ENCODE measurements around the gene CTIF.
A peak's percentile ranks its signal among the peaks of the same experiment; 100 is the strongest.

The CTIF gene

GRCh38 chr18:48824231-48824970 lies 285.6 kb downstream of the CTIF start:
- DNase-seq: no peak

GRCh38 chr18:48825101-48825745 lies 286.4 kb downstream of the CTIF start:
- DNase-seq: no peak

GRCh38 chr18:48826271-48826670 lies 287.4 kb downstream of the CTIF start:
- no peak for DNase-seq

DNA sequence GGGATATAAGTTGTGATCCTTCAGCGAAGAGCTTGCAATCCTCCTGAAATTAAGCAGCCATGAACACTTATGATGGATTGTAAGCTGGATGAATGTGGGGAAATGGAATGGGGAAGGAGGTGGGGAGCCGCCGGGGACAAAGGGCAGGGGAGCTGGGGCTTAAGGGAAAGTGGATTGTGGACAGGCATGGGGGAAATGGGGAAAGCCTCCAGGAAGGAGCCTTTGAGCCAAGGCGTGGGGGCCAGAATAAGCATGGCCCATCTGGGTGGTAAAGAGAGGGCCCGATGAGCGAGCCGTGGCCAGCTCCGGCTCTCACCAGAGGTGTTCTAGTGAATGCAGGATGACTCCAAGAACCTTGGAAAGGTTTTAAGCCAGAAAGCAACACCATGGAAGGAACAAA lies 288.0 kb downstream of the CTIF start:
- no peak for DNase-seq

DNA sequence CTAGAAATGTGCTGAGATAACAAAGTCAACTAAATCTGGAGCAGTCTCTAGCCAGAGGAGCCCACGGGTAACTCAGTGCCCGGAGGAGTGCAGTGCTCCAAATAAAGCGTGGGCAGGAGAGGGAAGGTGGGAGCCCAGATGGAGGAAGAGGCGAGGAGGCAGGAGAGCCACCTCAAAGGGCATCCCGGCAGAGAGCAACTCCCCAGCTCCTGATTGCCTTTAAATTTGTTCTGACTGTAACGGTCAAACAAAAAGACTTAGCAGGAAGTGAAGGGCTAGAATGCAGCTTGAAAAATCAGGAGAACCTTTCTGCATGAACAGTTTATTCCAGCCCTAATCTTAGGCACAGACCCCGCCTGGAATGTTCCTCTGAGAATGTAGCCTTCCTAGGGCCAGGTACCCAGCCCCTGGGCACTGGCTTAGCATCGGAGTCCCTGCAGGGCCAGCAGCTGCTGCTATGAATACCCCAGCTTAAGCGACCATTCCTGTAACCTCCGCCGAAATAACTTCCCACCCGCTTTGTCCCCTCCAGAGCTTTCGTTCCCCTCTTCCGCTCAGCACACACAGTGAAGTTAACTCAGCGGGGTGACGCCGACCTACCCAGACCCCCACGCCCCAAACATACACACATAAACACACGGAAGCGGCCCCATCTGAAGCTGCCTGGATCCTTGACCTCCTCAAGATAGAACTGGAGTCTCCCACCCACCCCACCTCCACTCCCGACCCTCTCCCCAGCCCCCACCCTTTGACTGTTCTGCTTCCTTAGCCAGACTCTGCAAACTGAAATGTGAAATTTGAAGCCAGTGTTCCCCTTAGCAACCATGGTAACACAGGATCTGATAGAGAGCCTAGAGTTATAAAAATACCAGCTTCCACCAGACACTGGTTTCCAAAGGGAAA lies 288.7 kb downstream of the CTIF start:
- peak in 1 of 14 donors; percentile 80 for DNase-seq

GRCh38 chr18:48828194-48828545 lies 289.3 kb downstream of the CTIF start:
- no peak for DNase-seq

DNA sequence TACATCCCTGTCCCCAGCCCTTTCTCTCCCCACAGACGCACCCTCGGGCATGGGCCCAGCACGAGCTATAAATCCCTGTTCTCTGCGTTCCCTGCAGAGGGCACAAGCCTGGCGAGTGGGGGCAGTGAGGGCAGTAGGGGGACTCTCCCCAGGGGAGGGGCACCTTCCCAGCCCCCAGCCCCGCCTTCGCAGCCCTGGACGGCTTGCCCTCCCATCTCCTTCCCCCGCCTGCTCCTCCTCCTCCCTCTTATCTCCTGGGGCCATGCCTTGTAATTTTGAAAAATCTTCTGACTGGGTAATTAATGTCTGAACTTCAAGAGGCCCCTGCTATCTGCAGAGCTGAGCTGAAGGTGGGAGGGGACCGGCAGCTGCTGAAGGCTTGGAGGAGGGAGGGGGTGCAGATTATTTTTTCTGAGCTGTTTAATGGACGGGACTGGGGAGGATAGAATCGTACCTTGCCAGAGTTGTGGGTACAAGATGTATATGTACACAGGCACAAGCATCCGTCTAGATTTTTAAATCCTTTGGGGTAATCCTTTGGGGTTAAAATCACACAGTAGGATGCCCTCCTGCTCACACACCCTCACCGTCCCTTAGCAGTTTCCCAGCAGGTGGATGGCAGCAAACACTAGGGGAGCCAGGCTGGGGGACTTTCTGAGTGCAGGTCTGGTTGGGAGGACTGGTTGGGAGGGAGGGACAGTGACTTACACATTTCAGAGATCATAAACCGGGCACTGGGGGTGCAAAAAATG lies 290.0 kb downstream of the CTIF start:
- DNase-seq: no peak

GRCh38 chr18:48829443-48830149 lies 290.8 kb downstream of the CTIF start:
- DNase-seq: no peak

DNA sequence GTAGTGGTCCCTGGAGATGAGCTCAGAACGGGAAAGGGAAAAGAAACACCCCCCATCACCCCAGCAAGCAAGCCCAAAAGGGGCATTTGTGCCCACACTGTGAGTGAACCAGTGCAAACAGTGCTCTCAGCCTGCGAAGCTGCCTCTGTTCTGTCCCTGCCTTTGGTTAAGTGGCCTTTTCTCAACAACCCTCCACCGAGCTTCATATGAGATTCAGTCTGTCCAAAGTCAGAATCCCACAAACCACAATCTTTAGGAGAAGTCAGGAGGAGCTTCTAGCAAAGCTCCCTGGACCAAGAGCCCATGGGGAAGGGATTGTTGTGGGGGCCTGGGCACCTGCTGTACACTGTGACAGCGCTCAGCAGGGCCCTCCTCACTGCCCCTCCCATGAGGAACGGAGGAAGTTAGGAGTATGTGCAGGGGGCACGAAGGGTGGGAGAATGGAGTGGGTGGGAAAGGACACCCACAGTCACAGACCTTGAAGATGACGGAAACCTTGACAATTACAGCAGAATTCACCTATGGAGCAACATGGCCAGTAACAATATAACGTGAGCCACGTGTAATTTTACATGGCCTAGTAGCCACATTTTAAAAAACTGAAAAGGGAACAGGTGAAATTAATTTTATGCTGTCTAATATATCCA lies 292.4 kb downstream of the CTIF start:
- DNase-seq: no peak

DNA sequence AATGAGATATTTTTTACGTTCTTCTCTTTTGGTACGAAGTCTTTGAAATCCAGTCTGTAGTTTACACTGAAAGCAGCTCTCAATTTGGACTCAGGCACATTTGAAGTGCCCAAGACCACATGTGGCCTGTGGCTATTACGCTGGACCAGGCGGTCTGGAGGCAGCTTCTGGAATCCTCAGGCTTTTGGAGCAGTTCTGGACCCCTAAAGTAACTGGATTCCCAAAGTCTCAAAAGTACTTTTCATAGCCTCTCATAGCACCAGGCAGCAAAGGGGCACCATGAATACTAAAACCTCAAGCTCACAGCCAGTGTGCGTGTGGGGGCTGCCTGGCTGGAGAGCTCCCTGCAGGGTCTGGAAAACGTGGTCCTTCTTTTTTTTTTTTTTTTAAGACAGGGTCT lies 293.0 kb downstream of the CTIF start:
- no peak for DNase-seq

- peak in 2 of 14 donors; percentile 28 to 34 for DNase-seq
Measured at GRCh38 chr18:48832938-48833700, 294.3 kb downstream of the CTIF start.

DNA sequence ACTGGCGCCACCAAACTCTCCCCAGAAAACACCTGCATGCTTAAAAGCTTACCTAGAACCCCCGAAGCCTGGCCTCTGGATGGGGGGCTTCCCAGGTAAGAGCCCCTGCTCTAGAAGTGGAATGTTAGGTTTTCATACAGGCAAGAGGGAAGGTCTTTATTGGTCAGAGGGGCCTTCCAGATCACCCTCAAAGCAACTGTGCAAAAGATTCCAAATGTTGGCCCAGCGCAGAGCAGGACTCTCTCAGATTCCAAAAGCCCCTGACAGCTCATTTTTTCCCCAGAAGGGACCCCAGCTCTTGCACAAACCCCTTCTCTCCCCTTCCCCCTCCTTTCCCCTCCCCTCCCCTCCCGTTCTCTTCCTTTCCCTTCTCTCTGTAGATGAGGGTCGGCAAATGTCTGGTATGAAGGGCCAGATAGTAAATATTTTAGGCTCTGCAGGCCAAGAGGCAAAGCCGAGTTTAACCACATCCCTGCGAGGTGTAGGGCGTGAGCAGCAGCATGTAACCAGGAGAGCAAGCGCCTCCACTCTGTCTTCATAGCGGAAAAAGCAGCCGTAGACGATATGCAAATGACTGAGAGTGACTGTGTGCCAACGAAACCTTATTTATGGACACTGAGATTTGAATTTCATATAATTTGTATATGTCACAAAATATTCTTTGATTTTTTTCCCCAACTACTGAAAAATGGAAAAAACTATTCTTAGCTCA lies 295.0 kb downstream of the CTIF start:
- DNase-seq: no peak

DNA sequence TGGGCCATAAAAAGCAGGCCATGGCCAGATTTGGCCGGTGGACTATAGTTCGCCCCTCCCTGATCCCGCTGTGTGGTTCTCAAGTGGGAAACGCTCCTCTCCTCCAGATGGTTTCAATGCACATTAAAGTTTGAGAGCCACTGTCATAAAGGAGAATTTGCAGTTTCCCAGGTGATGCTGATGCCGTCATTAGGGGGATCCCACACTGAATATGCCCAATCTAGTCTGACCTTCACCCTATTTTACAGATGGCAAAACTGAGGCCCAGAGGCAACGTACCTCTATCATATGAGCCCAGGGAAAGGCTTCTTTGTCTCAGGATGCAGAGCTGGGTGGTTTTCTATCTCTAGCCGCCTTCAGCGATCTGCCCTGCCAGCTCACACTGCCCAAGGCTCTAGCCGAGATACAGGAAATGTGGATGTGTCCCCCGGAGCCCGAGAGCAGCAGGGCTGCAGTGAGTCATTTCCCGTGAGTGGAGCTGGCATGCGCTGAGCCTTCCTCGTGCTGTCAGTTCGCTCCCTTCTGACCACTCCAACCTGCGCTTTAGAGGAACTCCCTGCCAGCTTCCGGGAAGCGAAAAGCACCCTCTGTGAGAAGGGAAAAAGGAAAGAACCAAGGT lies 295.7 kb downstream of the CTIF start:
- peak in 5 of 14 donors; percentile 31 to 88 (median 57) for DNase-seq

GRCh38 chr18:48835119-48835518 lies 296.3 kb downstream of the CTIF start:
- DNase-seq: no peak

DNA sequence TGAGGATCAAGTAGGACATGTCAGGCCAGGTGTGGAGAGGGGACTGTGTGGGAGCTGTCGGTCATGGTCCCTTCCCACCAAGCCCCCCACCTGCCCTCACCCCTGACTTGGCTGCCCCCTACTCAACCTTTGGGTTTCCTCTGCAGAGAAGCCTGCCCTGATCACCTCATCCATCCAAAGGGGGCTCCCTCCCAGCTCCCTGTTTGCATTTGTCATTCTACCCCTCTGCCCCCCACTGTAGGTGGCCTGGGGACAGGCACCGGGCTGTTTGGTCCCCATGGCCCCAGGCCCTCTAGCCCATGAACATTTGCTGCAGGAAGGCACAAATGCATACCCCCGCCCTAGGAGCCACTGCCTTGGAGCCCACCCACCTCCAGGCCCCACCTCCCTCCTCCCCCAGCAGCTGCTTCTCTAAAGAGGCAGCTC lies 296.9 kb downstream of the CTIF start:
- DNase-seq: no peak

DNA sequence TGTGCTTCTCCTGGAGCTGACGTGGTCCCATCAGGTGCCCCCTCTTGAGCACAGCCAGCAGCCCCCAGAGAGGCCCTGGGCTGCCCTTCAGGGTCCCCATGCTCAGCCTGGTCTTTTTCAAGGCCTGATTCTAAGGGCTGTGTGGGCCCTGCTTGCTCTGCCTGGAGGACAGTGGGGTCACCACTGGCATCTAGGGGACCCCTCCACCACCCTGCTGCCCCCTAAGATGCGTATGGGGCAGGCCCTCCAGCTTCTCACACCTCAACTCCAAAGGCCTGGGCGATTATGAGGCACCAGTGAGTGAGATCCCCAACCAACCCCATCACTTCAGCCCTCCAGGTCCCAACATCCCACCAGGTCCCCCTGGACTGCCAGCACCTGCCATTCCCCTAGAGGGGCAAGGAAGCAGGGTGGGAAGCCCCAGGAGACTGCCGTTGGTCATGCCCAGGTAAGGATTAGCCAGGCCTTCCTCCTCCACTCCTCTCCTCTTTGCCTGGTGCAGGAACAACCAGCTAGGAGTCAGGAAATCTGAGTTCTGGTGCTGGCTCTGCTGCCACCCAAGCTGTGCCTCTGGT lies 297.5 kb downstream of the CTIF start:
- DNase-seq: no peak

DNA sequence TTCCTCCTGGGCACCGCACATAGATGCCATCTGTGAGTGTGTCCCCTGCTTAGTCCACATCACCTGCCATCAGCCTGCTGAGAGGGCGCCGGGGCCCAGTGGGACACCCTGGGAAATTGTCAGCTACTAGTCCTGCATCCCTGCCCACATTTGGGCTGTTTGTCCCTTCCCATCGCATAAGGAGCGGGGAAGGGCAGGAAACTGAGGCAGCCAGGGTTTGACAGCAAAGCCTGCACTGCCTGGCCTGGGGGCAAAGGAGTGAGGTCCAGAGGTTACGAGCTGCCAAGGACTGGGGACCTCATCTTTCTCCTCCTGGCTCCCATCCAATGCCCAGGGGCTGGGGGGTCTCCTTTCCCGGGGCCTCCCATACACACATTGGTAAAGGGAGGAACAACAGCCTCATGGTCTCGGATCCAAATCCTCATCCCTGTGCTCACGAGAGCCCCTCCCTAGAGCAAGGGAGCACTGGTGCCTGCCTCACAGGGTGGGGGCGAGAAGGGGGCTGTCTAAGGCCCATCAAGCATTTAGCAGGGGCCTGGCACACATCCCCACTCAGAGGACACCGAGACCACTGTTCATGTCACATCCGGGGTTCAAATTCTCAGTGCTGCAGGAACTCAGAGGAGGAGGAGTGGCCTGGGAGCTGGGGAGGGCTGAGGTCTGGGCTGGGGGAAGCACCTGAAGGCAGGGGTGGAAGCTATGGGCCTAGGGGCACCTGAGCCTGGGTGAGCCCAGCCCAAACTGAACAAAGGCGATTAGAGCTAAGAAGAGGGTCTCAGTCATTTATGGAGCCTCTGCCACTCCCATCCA lies 298.2 kb downstream of the CTIF start:
- DNase-seq: peak in 1 of 14 donors; percentile 18

- DNase-seq: no peak
Measured at GRCh38 chr18:48837676-48838075, 298.8 kb downstream of the CTIF start.

Data from C1 segment of cervical spinal cord (tissue), 14 donors.